ENCODE data around the gene NMT1.

DNA sequence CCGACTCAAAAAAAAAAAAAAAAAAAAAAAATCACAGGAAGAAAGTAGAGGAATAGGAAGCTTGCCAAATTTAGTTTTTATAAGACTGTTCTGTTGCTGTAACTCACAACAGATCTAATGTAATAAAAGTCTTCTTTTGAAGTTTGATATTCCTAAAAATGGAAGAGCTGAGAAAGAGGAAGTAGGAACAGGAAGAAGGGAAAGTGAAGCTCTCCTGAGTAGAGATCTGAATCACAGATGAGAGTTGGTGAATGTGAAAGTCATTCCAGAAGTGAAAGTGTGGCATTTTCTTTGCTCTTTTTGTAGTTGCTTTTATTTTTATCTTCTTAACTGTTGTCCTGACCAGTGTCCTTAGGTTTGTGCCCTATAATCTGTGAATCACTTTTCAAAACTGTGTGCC, 2.1 kb downstream of the NMT1 start:
- TF ChIP-seq, protein P1, sequence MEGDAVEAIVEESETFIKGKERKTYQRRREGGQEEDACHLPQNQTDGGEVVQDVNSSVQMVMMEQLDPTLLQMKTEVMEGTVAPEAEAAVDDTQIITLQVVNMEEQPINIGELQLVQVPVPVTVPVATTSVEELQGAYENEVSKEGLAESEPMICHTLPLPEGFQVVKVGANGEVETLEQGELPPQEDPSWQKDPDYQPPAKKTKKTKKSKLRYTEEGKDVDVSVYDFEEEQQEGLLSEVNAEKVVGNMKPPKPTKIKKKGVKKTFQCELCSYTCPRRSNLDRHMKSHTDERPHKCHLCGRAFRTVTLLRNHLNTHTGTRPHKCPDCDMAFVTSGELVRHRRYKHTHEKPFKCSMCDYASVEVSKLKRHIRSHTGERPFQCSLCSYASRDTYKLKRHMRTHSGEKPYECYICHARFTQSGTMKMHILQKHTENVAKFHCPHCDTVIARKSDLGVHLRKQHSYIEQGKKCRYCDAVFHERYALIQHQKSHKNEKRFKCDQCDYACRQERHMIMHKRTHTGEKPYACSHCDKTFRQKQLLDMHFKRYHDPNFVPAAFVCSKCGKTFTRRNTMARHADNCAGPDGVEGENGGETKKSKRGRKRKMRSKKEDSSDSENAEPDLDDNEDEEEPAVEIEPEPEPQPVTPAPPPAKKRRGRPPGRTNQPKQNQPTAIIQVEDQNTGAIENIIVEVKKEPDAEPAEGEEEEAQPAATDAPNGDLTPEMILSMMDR (IDR thresholded peaks at IDR 0.05; ENCODE audit: low read depth, low read length, poor library complexity, severe bottlenecking) = no peak
- no peak for TF ChIP-seq EZH2phosphoT487 (IDR thresholded peaks at IDR 0.05; ENCODE audit: borderline replicate concordance, low read length)

Measured in DOHH2 (cell line).